Right lobe of liver (tissue), 4 donors: ENCODE results near the gene HDAC9.

ENCODE experiments used
- POLR2A ChIP-seq: fragments of 450-650 bp; IDR thresholded peaks from one replicate; pipeline ENCODE4 v1.6.1; 2017; ENCODE audit warnings: antibody characterized with exemption, mild to moderate bottlenecking
- TF ChIP-seq, protein P1 (sequence below), 4 donors: fragments of 200-600 bp in 3 of 4; fragments of 450-650 bp in 1 of 4; IDR thresholded peaks; one replicate each; pipeline versions ENCODE4 v1.5.1 to v1.8.0; 2016 to 2022; ENCODE audit warnings: antibody characterized with exemption in 4 of 4, mild to moderate bottlenecking in 2 of 4
- donor health status: DM: no; HTN: no; CAD: no.
- donor health status: DM: no; HTN: no; CAD: no.
- donor health status: DM: no; HTN: yes; CAD: no.

DNA sequence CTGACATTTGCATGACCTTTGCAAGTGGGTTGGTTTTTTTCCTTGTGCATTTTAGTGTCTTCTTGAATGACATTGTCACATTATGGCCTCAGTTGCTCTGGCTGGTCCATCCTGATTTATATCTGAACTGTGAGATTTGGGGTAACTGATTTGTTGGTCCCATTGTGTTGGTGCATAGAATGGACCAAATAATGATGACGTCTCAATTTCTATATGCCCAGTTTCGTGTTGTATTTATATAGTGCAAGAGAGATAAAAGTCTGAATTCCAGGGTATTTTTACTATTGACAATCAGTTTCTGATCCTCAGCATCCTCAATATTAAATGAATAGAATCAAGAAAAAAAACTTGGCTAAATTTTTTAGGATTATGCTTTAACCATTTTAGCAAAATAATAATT, 281.8 kb downstream of the HDAC9 start:
- TF ChIP-seq POLR2A, result no peak
- TF ChIP-seq, protein P1, sequence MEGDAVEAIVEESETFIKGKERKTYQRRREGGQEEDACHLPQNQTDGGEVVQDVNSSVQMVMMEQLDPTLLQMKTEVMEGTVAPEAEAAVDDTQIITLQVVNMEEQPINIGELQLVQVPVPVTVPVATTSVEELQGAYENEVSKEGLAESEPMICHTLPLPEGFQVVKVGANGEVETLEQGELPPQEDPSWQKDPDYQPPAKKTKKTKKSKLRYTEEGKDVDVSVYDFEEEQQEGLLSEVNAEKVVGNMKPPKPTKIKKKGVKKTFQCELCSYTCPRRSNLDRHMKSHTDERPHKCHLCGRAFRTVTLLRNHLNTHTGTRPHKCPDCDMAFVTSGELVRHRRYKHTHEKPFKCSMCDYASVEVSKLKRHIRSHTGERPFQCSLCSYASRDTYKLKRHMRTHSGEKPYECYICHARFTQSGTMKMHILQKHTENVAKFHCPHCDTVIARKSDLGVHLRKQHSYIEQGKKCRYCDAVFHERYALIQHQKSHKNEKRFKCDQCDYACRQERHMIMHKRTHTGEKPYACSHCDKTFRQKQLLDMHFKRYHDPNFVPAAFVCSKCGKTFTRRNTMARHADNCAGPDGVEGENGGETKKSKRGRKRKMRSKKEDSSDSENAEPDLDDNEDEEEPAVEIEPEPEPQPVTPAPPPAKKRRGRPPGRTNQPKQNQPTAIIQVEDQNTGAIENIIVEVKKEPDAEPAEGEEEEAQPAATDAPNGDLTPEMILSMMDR (IDR thresholded peaks at IDR 0.05), result no peak
